HFFc6 (cell line): ENCODE data around the gene KDM1A. TPM values are rescaled to one million over a fixed set of nuclear protein-coding genes. Genes with fewer than 3 reads are reported as not detected.
"Not testable (repeated sequence)": the region's sequence is repeated elsewhere in the genome, so short reads cannot be mapped to it uniquely, and the experiment has no call there.

ENCODE experiments used
- DNase-seq: peaks from one replicate; pipeline ENCODE4 v3.0.0-alpha.2; 2018
- H3K27ac Mint-ChIP-seq: 2 replicates; pipeline ENCODE4 v1.8.0; 2020; ENCODE audit warnings: mild to moderate bottlenecking, mixed read lengths
- H3K27me3 Mint-ChIP-seq: 2 replicates; pipeline ENCODE4 v1.8.0; 2021; ENCODE audit warnings: mild to moderate bottlenecking, moderate library complexity, mixed read lengths; ENCODE audit not compliant: insufficient read depth
- H3K36me3 Mint-ChIP-seq: 2 replicates; pipeline ENCODE4 v1.8.0; 2021; ENCODE audit warnings: low read depth, mixed read lengths
- H3K4me1 Mint-ChIP-seq: 2 replicates; pipeline ENCODE4 v1.8.0; 2020; ENCODE audit warnings: low read depth, mixed read lengths
- H3K4me3 Mint-ChIP-seq: 2 replicates; pipeline ENCODE4 v1.8.0; 2020; ENCODE audit warnings: mild to moderate bottlenecking, moderate library complexity, mixed read lengths
- H3K9me3 Mint-ChIP-seq: 2 replicates; pipeline ENCODE4 v1.8.0; 2020; ENCODE audit warnings: mild to moderate bottlenecking, mixed read lengths
- CTCF ChIP-seq: fragments of 200-600 bp; sonication (generic); IDR thresholded peaks from 2 replicates; pipeline ENCODE4 v1.5.0; 2021; ENCODE audit warnings: antibody characterized with exemption, mild to moderate bottlenecking
- total RNA-seq, 6 experiments: library from RNA; stranded (reverse); fragmentation: NEBNext Ultra II Directional; extraction: Animal tissue kit (Norgen Biotek cat#: 25700); gene quantifications; 2 replicates in 1 of 6; 3 replicates in 5 of 6; pipeline ENCODE4 v1.2.3, GENCODE V29; 2021

Gene KDM1A
- total RNA-seq, 6 experiments from 2014 or later: 51.4 to 70.6 (median 62.5) TPM

GRCh38 chr1:22995774-22996173 lies 23.5 kb upstream of the KDM1A start:
- no peak for TF ChIP-seq CTCF
- H3K36me3 Mint-ChIP-seq: peaks cover 7% of the 10 kb centered on the region
- no peaks in the 10 kb centered on the region for H3K27me3 Mint-ChIP-seq
- no peak overlapping the region for H3K4me3 Mint-ChIP-seq
- no peak overlapping the region for H3K27ac Mint-ChIP-seq
- no peak for DNase-seq
- H3K4me1 Mint-ChIP-seq: no peaks in the 10 kb centered on the region
- peaks cover 19% of the 10 kb centered on the region for H3K9me3 Mint-ChIP-seq

- H3K4me1 Mint-ChIP-seq, DNase-seq, H3K27me3 Mint-ChIP-seq, H3K27ac Mint-ChIP-seq, H3K4me3 Mint-ChIP-seq, H3K36me3 Mint-ChIP-seq: not testable (repeated sequence)
- H3K9me3 Mint-ChIP-seq: peaks cover 19% of the 10 kb centered on the region
These were observed 21.7 kb upstream of the KDM1A start for GRCh38 chr1:22997528-22997927.

DNA sequence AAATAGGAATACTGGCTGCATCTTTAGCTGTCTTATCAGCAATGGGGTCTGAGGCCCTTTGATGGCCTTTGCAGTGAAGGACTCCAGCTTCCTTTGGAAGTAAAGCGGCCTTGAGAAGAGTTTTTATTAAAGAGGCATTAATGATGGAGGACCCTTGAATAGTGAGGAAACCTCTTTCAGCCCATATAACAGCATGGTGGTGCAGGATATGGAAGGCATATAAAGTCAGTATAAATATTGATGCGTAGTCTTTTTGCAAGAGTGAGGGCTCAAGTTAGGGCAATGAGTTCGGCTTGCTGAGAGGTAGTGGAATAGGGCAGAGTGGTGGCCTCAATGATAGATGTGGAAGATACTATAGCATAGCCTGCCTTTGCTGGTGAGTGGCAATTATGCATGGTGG lies 19.1 kb upstream of the KDM1A start:
- not testable (repeated sequence) for H3K27ac Mint-ChIP-seq, H3K36me3 Mint-ChIP-seq, H3K27me3 Mint-ChIP-seq, H3K4me1 Mint-ChIP-seq, DNase-seq, H3K4me3 Mint-ChIP-seq, H3K9me3 Mint-ChIP-seq

GRCh38 chr1:23002218-23002617 lies 17.1 kb upstream of the KDM1A start:
- H3K36me3 Mint-ChIP-seq, H3K4me1 Mint-ChIP-seq, DNase-seq, H3K27me3 Mint-ChIP-seq, H3K27ac Mint-ChIP-seq, H3K9me3 Mint-ChIP-seq, H3K4me3 Mint-ChIP-seq: not testable (repeated sequence)

DNA sequence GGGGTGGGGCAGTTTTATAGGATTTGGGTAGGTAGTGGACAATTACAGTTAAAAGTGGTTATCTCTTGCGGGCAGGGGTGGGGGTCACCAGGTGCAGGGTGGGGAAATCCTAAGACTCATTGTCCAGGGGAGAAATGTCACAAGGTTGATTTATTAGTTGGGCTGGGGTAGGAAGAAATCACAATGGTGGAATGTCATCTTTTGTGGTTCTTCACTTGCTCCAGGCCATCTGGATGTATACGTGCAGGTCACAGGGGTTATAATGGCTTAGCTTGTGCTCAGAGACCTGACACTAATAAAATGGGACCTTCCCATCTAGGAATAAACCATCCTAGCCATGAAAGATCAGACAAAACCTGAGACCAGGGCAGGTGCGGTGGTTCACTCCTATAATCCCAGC lies 15.2 kb upstream of the KDM1A start:
- Mint-ChIP-seq H3K4me3 (no peak overlapping the region), H3K36me3 (no peaks in the 10 kb centered on the region), H3K27me3 (peaks cover 5% of the 10 kb centered on the region), H3K4me1 (no peaks in the 10 kb centered on the region; the same call in 1 of the 2 replicates), H3K9me3 (no peaks in the 10 kb centered on the region), H3K27ac (no peak overlapping the region)
- DNase-seq: no peak
- TF ChIP-seq CTCF: no peak

DNA sequence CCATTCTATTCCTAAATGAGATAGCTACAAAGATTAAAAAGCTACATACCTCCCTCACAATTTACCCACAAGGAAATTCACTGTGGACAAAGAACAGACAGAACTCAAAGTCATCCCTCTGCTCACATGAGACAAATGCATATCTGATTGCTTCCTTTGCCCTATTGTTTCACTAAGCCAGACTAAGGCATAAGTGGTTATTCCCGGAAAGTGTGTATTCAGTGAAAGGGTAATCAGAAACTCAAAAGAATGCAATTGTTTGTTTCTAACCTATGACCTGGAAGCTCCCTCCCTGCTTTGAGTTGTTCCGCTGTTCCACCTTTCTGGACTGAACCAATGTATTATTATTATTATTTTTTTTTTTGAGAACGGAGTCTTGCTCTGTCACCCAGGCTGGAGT lies 14.5 kb upstream of the KDM1A start:
- H3K27ac Mint-ChIP-seq, H3K4me3 Mint-ChIP-seq, H3K36me3 Mint-ChIP-seq, H3K27me3 Mint-ChIP-seq, H3K9me3 Mint-ChIP-seq, DNase-seq, H3K4me1 Mint-ChIP-seq: not testable (repeated sequence)

DNA sequence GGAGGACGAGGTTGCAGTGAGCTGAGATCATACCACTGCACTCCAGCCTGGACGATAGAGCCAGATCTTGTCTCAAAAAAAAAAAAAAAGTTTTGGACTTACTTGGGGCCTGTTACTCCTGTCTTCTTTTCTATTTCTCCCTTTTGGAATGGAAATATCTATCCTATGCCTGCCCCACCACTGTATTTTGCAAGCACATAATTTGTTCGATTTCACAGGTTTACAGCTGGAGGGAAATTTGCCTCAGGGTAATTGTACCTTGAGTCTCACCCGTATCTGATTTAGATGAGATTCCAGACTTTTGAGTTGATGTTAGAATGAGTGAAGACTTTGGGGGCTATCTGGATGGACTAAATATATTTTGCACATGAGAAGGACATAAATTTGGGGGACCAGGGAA lies 12.2 kb upstream of the KDM1A start:
- H3K27me3 Mint-ChIP-seq: peaks cover 8% of the 10 kb centered on the region
- H3K4me3 Mint-ChIP-seq: no peak overlapping the region
- DNase-seq: no peak
- TF ChIP-seq CTCF: no peak
- H3K4me1 Mint-ChIP-seq: peaks cover 16% of the 10 kb centered on the region
- H3K36me3 Mint-ChIP-seq: no peaks in the 10 kb centered on the region
- no peaks in the 10 kb centered on the region for H3K9me3 Mint-ChIP-seq
- H3K27ac Mint-ChIP-seq: no peak overlapping the region

GRCh38 chr1:23008901-23009300 lies 10.4 kb upstream of the KDM1A start:
- peaks cover 8% of the 10 kb centered on the region; the same call in 1 of the 2 replicates for H3K27me3 Mint-ChIP-seq
- no peak for TF ChIP-seq CTCF
- H3K27ac Mint-ChIP-seq: no peak overlapping the region

DNA sequence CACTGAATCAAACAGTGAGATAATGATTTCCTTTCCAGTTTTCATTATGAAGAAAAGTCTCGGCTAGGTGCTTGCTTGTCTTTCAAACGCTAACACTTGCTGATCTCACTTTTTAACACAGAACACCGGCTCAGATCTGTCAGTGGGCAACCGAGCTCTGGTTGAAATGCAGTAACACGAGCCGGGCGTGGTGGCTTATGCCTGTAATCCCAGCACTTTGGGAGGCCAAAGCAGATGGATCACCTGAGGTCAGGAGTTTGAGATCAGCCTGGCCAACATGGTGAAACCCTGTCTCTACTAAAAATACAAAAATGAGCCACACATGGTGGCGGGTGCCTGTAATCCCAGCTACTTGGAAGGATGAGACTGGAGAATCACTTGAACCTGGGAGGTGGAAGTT lies 9.2 kb upstream of the KDM1A start:
- H3K36me3 Mint-ChIP-seq: not testable (repeated sequence)
- H3K4me1 Mint-ChIP-seq: peaks cover 16% of the 10 kb centered on the region
- peak overlapping the region; percentile 77 for H3K27ac Mint-ChIP-seq

More at GRCh38 chr1:23008901-23009300, 10.4 kb upstream of the KDM1A start:
- H3K4me1 Mint-ChIP-seq: peaks cover 16% of the 10 kb centered on the region
- no peaks in the 10 kb centered on the region for H3K36me3 Mint-ChIP-seq
- H3K4me3 Mint-ChIP-seq: no peak overlapping the region
- no peaks in the 10 kb centered on the region for H3K9me3 Mint-ChIP-seq
- DNase-seq: no peak

More for the DNA sequence above, 9.2 kb upstream of the KDM1A start:
- not testable (repeated sequence) for H3K4me3 Mint-ChIP-seq, DNase-seq, H3K9me3 Mint-ChIP-seq, H3K27me3 Mint-ChIP-seq
